Endothelial cell of umbilical vein (primary cell): ENCODE results near the gene CXCL3. TPM values are rescaled to one million over a fixed set of nuclear protein-coding genes. Genes with fewer than 3 reads are reported as not detected.

Source experiments
- BruUV-seq: library from RNA; stranded (reverse); fragments of 400-500 nt; replicated peaks from 2 replicates; lab custom pipeline; 2021; lab: Mats Ljungman, UMichigan
- CTCF ChIA-PET: fragments of 300-600, 350-600 bp; sonication (Branson Sonifier 250); formaldehyde crosslinking; loops from one replicate; lab custom pipeline; 2021; ENCODE audit warnings: antibody characterized with exemption, inconsistent platforms; lab: Charles Lee
- POLR2A ChIA-PET: fragments of 300-600, 350-600 bp; sonication (Branson Sonifier 250); formaldehyde crosslinking; loops from one replicate; lab custom pipeline; 2021; ENCODE audit warnings: antibody characterized with exemption, inconsistent platforms; lab: Charles Lee
- DNase-seq: peaks from one replicate; pipeline ENCODE4 v3.0.0-alpha.2; 2011; ENCODE audit warnings: low read depth, low spot score
- FAIRE-seq: peaks from 2 replicates; lab custom pipeline; 2011; peaks lifted over from hg19 to GRCh38; lab: Jason Lieb, UNC
- H2AFZ ChIP-seq: 2 replicates; pipeline ENCODE4 v1.6.0; 2012; ENCODE audit warnings: low read depth, low read length, control low read depth, inconsistent platforms
- H3K27ac ChIP-seq: 2 replicates; pipeline ENCODE4 v1.5.1; 2011; ENCODE audit warnings: low read depth, mild to moderate bottlenecking, control low read depth, low read length, moderate library complexity; ENCODE audit not compliant: insufficient read depth
- H3K27me3 ChIP-seq, 2 experiments: 2 replicates each; pipeline versions ENCODE4 v1.6.0 to v1.6.1; 2011; ENCODE audit warnings: low read length in 2 of 2, mixed read lengths in 1 of 2; ENCODE audit not compliant: control insufficient read depth in 2 of 2, insufficient read depth in 2 of 2
- H3K36me3 ChIP-seq, 2 experiments: 2 replicates in 1 of 2; 3 replicates in 1 of 2; pipeline ENCODE4 v1.5.1; 2011; ENCODE audit warnings: low read length in 2 of 2, mild to moderate bottlenecking in 1 of 2, moderate library complexity in 1 of 2; ENCODE audit not compliant: control insufficient read depth in 2 of 2, insufficient read depth in 2 of 2; ENCODE audit errors: extremely low read depth in 1 of 2
- H3K4me1 ChIP-seq: 3 replicates; pipeline ENCODE4 v1.5.1; 2011; ENCODE audit warnings: mild to moderate bottlenecking, low read length; ENCODE audit not compliant: control insufficient read depth, insufficient read depth; ENCODE audit errors: extremely low read depth
- H3K4me2 ChIP-seq: 2 replicates; pipeline ENCODE4 v1.6.1; 2011; ENCODE audit warnings: low read length, control low read depth, mixed read lengths; ENCODE audit not compliant: insufficient read depth
- H3K4me3 ChIP-seq, 3 experiments: fragments of 200-600 bp in 1 of 3; sonication (generic), shearing (Covaris generic) in 1 of 3; replicated peaks in 1 of 3; 2 replicates each; pipeline ENCODE4 v1.5.1; 2011 to 2016; ENCODE audit warnings: control low read depth in 3 of 3, low read length in 3 of 3, mild to moderate bottlenecking in 2 of 3, inconsistent platforms in 1 of 3, low read depth in 1 of 3, moderate library complexity in 1 of 3; ENCODE audit not compliant: insufficient read depth in 1 of 3
- H3K79me2 ChIP-seq: 2 replicates; pipeline ENCODE4 v1.6.0; 2012; ENCODE audit warnings: low read length, inconsistent platforms; ENCODE audit not compliant: control insufficient read depth, insufficient read depth
- H3K9ac ChIP-seq: replicated peaks from 2 replicates; pipeline ENCODE3; 2011; ENCODE audit warnings: low read length, control low read depth; ENCODE audit not compliant: insufficient read depth; ENCODE audit errors: extremely low read depth
- H3K9me1 ChIP-seq: replicated peaks from 3 replicates; pipeline ENCODE4 v1.6.0; 2011; ENCODE audit warnings: mild to moderate bottlenecking, low read length; ENCODE audit not compliant: control insufficient read depth, insufficient read depth; ENCODE audit errors: extremely low read depth
- H3K9me3 ChIP-seq: replicated peaks from 2 replicates; pipeline ENCODE4 v1.5.1; 2012; ENCODE audit warnings: low read length, inconsistent platforms; ENCODE audit not compliant: control insufficient read depth, insufficient read depth
- H4K20me1 ChIP-seq: replicated peaks from 2 replicates; pipeline ENCODE3; 2011; ENCODE audit warnings: mild to moderate bottlenecking, low read length; ENCODE audit not compliant: control insufficient read depth, insufficient read depth; ENCODE audit errors: extremely low read depth
- CTCF ChIP-seq, 2 donors: IDR thresholded peaks; 1 replicate in 1 of 2; 2 replicates in 1 of 2; pipeline ENCODE4 v1.5.1; 2011; ENCODE audit warnings: low read length in 2 of 2, mild to moderate bottlenecking in 2 of 2, moderate library complexity in 2 of 2, control low read depth in 1 of 2, inconsistent platforms in 1 of 2, low read depth in 1 of 2; ENCODE audit not compliant: insufficient read depth in 1 of 2; ENCODE audit errors: extremely low read depth in 1 of 2
- EZH2 ChIP-seq: IDR thresholded peaks from 2 replicates; pipeline ENCODE4 v1.6.1; 2012; ENCODE audit warnings: borderline replicate concordance, low read depth, mild to moderate bottlenecking, moderate library complexity, low read length, inconsistent platforms; ENCODE audit not compliant: severe bottlenecking
- FOS ChIP-seq: IDR thresholded peaks from 2 replicates; pipeline ENCODE4 v1.6.1; 2011; ENCODE audit warnings: mild to moderate bottlenecking, low read length, moderate library complexity, borderline replicate concordance; ENCODE audit not compliant: insufficient read depth
- GATA2 ChIP-seq: IDR thresholded peaks from 2 replicates; pipeline ENCODE4 v1.7.0; 2011; ENCODE audit warnings: low read depth, mild to moderate bottlenecking, moderate library complexity, mixed read lengths, low read length; ENCODE audit not compliant: insufficient read length, insufficient read depth
- JUN ChIP-seq: IDR thresholded peaks from 2 replicates; pipeline ENCODE4 v1.6.1; 2011; ENCODE audit warnings: borderline replicate concordance, low read depth; ENCODE audit not compliant: insufficient read length, insufficient read depth
- MAX ChIP-seq: IDR thresholded peaks from 2 replicates; pipeline ENCODE4 v1.6.1; 2011; ENCODE audit not compliant: insufficient read depth, insufficient read length
- MYC ChIP-seq: IDR thresholded peaks from one replicate; pipeline ENCODE4 v1.6.1; 2011; ENCODE audit warnings: mild to moderate bottlenecking, low read depth, low read length
- POLR2A ChIP-seq: IDR thresholded peaks from 2 replicates; pipeline ENCODE4 v1.6.1; 2012; ENCODE audit warnings: low read depth, mild to moderate bottlenecking, control low read depth, low read length
- POLR2AphosphoS5 ChIP-seq: IDR thresholded peaks from 2 replicates; pipeline ENCODE4 v1.6.1; 2012; ENCODE audit warnings: low read depth, mild to moderate bottlenecking, control low read depth, low read length, moderate library complexity; ENCODE audit not compliant: insufficient read depth
- dilution Hi-C: fragments of 300-500 bp; cut with MboI; formaldehyde crosslinking; loops from one replicate; pipeline ENCODE4 v1.15.0; 2019; ENCODE audit warnings: low sequenced_read_pairs; ENCODE audit not compliant: extremely low pct_ligation_motif_present
- intact Hi-C: fragments of 100-400 bp; cut with micrococcal nuclease; formaldehyde crosslinking; loops from one replicate; pipeline ENCODE4 v1.10.0; 2022
- polyA plus RNA-seq, 4 experiments: library from polyadenylated mRNA; depleted of rRNA in 3 of 4; stranded (reverse) in 3 of 4; unstranded in 1 of 4; fragments of >200 nt; gene quantifications; 2 replicates each; pipeline versions ENCODE4 v1.2.1 to v1.2.3, GENCODE V29; 2011 to 2012; ENCODE audit warnings: missing spikeins in 1 of 4
- total RNA-seq: library from RNA; stranded (reverse); gene quantifications from 2 replicates; pipeline ENCODE4 v1.2.3, GENCODE V29; 2021

CXCL3 gene
- total and polyA plus RNA-seq, 2 donors (not counting 3 experiments of a cell fraction or from before 2014, with no cell fraction given): 1.1 to 1.3 TPM

- no TSS peak for BruUV-seq
- ChIA-PET CTCF (no interaction called here), POLR2A (no interaction called here)
- Histone ChIP-seq H4K20me1 (no peaks in the 10 kb centered on the region), H3K79me2 (no peaks in the 10 kb centered on the region), H3K4me1 (no peaks in the 10 kb centered on the region), H2AFZ (no peak overlapping the region), H3K9ac (no peak overlapping the region), H3K4me2 (no peak overlapping the region), H3K9me3 (no peaks in the 10 kb centered on the region), H3K27ac (no peak overlapping the region), H3K9me1 (no peaks in the 10 kb centered on the region), H3K36me3 (no peaks in the 10 kb centered on the region), H3K27me3 (no peaks in the 10 kb centered on the region), H3K4me3 (no peak overlapping the region)
- intact Hi-C loops (no loop called here), dilution Hi-C loops (no loop called here)
- no peak for TF ChIP-seq MYC
- TF ChIP-seq GATA2: no peak
- TF ChIP-seq EZH2: no peak
- no peak for TF ChIP-seq CTCF (IDR thresholded peaks at IDR 0.05; ENCODE audit: extremely low read depth in 1 of 2, insufficient read depth in 1 of 2, low read depth in 1 of 2, low read length in 2 of 2)
- no peak for TF ChIP-seq FOS
- no peak for TF ChIP-seq JUN
- no peak for TF ChIP-seq POLR2A
- TF ChIP-seq POLR2AphosphoS5: no peak
- no peak for TF ChIP-seq MAX
- FAIRE-seq (no peak), DNase-seq (no peak)
Measured at GRCh38 chr4:74084984-74085383, 46.5 kb upstream of the CXCL3 start.
